NOMO-1 (cell line): ENCODE results near the gene EPN2.

Experiments
- DNase-seq, 2 experiments: peaks; one replicate each; lab custom pipeline; 2025; ENCODE audit not compliant: unreplicated experiment in 2 of 2; lab: John Stamatoyannopoulos, UW

EPN2 gene

DNA sequence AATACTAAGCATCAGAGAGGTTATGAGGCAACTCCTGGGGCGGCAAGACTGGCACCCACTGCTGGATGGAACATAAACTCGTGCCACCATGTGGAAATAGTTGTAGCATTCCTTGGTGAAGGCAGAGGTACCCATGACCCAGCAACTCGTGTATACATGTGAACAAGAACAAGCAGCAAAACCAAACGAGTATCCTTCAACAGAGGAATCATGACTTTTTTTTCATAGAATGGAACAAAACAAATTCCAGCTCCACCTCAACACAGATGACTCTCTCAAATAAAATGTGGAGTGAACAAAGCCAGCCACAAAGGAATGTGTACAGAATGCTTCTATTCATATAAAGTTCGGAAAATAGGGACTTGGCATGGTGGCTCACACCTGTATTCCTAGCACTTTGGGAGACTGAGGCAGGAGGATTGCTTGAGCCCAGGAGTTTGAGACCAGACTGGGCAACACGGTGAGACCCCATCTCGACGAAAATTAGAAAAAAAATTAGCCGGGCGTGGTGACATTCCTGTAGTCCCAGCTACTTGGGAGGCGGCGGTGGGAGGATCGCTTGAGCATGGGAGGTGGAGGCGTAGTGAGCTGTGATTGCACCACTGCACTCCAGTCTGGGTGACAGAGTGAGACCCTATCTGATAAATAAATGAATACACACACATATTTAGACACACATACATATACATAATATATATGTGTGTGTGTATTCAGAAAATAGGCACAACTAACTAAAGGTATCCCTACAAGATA is 90.0 kb downstream of the EPN2 start:
- no peak for DNase-seq

DNA sequence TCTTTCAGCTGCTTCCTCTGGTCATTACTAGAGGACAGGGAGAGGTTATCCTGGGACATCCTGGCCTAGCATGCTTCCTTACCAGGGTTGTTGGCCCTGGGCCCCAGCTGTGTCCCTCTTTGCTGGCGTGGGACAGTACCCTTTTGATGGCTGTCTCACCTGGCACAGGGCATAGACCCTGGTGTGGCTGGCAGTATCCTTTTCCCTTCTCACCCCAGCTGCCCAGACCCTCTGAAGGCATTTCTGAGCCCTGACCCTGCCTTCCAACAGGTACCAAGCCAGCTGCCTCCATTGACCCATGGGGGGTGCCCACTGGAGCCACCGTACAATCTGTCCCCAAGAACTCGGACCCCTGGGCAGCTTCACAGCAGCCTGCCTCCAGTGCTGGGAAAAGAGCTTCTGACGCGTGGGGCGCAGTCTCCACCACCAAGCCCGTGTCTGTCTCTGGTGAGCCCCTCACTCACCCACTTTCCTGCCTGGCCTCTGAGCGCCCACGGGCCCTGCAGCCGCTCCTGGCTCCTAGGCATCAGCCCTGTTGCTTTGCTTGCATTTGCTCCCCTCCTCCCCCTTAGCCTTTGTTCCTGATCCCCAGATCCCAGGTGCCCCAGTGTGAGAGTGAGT is 91.4 kb downstream of the EPN2 start:
- no peak for DNase-seq

GRCh38 chr17:19329136-19329535 is 92.0 kb downstream of the EPN2 start:
- no peak for DNase-seq

GRCh38 chr17:19329839-19330238 is 92.7 kb downstream of the EPN2 start:
- DNase-seq, result no peak

DNA sequence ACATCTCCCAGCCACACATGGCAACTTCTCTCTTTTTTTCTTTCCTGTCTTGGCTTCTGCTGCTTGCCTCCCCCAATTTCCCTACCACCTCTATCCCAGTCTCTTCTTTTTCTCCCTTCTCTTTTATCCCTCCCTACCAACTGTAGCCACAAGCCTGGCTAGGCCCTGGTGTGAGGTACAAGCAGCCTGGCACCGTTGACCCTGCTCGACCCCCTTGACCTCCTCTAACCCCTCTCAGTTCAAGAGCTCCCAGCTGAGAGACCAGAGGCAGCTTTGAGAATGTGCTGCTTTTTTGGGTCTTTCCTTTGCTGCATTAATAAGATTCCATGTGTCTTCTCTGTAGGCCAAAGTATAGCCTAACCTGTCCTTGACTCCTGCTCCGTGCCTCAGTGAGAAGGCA is 93.1 kb downstream of the EPN2 start:
- no peak for DNase-seq

DNA sequence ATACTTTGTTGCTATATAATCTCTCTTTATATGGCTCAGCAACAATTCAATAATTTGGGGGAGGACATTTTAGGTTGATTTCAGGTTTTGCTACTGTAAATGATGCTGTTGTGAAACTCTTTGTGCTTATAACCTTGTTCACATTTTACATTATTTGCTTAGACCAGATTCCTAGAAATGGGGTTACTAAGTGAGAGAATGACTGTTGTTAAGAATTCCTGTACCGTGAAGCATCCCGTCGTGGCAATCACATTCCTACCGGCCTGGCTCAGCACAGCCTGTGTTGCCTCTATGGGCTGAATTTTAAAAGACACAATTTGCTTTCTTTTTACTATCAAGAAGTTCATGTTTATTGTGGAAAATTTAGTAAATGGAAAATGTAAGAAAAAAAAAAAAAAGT is 94.0 kb downstream of the EPN2 start:
- DNase-seq, result no peak

DNA sequence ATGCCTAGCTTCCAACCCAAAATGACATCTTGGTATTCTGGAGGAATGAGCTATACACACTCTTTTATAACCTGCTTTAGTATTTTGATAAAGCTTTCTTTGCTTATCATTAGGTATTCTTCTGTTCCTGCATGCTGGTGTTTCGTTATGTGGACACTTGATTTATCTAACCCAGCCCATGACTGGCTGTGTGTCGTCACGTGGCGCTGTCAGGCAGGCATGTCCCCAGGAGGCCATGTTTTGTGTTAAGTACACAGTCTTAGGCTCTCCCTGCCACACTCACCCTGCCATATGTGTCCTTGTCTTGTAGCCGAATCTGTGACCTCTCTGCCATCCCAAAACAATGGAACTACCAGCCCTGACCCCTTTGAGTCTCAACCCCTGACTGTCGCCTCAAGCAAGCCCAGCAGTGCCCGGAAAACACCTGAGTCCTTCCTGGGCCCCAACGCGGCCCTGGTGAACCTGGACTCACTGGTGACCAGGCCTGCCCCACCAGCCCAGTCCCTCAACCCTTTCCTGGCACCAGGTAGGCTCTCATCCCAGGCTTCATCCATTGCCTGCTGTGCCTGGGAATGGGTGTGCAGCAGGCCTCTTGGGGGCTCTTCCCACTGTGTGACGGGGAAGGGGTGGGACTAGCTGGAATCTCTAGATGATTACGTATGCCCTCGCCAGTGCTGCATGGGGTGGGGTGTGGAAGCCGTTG is 94.5 kb downstream of the EPN2 start:
- DNase-seq, result no peak

GRCh38 chr17:19332371-19333131 is 95.4 kb downstream of the EPN2 start:
- no peak for DNase-seq

GRCh38 chr17:19333132-19333440 is 95.9 kb downstream of the EPN2 start:
- DNase-seq, result no peak

- DNase-seq, result no peak
These were observed 96.6 kb downstream of the EPN2 start for GRCh38 chr17:19333736-19334290.

DNA sequence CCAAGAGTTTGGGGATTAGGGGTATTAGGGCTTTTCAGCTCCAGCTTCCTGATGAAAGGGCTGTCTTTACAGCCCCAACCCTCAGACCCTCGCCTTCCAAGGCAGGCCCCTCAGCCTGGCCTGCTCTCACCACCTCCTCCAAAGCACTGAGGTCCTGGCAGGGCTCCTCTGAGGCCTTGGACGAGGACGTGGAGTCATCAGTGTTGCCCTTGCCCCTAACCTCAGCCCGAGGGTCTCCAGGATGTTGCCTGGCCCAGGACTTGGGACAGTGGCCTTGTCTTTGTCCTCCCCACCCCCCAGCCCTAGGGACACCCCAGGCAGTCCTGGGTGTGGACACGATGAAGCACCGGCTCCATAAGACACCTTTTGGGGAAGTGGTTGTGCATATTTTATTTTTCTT is 97.2 kb downstream of the EPN2 start:
- no peak for DNase-seq

DNA sequence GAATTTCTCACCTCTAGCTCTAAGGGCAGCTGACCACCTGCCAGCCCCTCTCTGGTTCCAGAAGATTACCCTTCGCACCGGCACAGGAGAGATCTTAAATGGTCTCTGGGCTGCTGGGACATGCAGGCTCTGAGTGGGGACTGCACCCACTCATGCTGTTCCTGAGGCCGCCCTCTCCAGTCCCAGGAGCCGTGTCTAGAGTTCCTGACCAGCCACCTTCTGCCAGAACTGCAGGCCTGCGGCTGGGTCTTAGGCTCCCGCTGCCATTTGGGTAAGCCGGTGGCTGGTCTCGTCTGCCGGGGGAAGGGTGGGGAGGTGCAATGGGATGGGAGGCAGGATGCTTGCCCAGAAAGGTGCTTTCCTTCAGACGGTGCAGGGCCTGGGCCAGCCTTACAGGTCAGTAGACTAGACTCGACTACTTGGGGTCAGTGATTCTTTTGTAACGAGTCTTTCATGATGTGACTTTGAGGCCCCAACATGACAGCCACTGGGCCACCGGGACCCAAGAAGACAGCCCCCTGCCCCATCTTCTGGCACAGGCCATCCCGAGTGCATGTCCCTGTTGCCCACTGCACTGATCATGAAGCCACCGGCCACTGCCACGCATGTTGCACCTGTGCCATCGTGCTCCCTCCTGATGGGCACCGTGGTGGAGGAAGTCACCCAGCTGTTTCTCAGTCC is 98.9 kb downstream of the EPN2 start:
- no peak for DNase-seq

DNA sequence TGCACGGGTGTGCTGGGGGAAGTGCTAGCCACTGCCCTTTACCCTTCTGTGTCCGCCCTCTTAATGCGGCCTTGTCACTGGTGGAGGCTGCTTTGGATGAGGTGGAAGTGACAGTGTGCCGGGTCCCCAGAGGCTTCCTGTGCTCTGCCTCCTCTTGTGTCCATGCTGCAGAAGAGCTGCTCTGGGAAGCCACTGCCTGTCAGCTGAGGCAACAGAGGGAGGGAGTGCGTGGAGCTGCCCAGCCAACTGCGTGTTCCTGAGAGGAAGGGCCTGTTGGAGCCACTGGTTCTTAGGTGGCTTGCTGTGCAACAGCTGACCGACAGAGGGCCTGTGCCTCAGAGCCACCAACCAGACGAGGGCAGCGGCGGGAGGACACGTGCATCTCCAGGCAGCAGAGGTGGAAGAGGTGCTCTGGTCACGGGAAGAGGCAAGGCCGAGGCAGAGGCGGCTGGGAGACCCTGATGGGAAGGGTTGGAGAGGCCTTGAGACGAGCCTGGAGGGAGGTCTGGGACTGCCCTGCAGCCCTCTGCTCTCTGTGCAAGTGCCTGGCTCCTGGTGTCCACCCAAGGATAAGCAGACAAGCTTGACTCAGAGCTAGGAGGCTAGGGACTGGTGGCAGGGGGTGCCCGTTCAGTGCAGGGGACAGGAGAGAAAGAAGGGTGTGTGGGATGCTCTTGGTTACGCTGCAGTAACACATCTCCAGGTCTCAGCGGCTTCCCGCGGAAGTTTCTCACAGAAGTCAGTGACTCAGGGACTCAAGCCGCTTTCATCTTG is 100.0 kb downstream of the EPN2 start:
- DNase-seq, result no peak

GRCh38 chr17:19337712-19338023 is 100.5 kb downstream of the EPN2 start:
- no peak for DNase-seq

GRCh38 chr17:19338031-19338990 is 101.1 kb downstream of the EPN2 start:
- peak; percentile 40 to 42 for DNase-seq

GRCh38 chr17:19339341-19339815 is 102.2 kb downstream of the EPN2 start:
- DNase-seq, result no peak

GRCh38 chr17:19341211-19341631 is 104.1 kb downstream of the EPN2 start:
- DNase-seq, result no peak
